OCI-M2 (cell line): ENCODE measurements around the gene TEX2.

Experiments
- DNase-seq: peaks from one replicate; lab custom pipeline; 2025; ENCODE audit not compliant: unreplicated experiment; lab: John Stamatoyannopoulos, UW

TEX2 gene

DNA sequence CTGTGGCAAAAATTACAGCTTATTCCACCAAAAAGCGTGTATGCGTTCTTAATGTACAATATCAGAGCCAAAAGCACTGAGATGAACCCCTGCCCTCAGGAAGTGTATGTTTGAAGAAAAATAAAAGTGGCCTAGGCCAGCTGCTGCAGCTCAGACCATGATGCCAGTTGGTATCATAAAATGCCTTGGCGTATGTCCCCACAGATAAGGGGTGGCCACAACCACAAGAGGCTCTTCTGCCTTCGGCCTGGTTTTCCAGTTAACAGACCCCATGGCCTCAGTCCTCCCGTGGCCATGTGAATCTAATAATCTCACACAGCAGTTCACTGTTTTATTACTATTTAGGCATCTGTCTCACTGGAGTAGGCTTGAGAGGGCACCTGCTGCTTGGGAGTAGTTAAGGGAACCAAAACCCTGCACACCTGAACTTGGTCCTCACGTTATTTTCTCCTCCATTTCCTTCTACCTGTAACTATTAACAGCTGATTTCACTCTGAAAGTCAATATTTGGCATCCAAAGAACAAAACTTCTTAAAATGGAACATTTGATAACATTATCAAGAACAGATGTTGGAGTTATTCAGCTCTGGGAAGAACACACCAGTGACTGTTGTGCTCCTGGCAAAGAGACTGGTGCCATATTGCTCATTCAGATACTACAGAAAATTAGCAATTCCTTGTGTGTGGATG is 98.3 kb downstream of the TEX2 start:
- DNase-seq = no peak

DNA sequence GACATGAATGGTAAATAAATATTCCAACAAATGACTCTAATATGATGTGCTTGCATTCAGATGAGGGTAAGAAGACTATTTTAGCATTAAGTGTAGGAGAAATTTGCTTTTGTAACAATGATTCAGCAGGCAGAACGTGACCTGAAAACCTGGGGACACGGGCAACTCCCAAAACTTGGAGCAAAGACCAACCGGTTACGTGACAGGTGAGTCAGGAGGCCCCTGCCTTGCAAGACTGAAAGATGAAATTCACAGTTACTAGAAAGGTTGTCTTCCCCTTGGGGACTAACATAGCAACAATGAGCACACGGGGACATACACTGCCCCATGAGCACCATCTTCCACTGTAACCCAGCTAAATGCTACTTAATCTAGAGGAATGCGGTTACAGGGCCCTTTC is 99.6 kb downstream of the TEX2 start:
- DNase-seq = no peak

DNA sequence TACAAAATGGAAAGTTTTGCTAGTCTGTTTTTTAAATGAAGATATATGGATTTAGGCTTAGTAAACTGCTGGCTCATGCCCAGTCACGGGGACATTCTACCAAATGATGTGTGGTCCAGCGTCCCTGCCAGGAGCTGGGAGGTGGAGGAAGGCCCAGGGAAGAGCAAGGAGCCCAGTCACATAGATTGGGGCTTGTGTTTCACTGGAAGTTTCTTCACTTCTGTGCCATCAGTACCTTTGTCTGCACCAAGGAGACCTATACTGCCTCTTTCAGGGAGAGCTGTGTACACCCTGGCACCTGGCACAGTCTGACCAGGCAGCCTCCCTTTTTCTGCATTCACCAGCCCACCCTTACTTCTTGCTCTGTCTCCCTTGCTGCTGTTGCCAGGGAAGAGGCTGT is 100.5 kb downstream of the TEX2 start:
- no peak for DNase-seq

DNA sequence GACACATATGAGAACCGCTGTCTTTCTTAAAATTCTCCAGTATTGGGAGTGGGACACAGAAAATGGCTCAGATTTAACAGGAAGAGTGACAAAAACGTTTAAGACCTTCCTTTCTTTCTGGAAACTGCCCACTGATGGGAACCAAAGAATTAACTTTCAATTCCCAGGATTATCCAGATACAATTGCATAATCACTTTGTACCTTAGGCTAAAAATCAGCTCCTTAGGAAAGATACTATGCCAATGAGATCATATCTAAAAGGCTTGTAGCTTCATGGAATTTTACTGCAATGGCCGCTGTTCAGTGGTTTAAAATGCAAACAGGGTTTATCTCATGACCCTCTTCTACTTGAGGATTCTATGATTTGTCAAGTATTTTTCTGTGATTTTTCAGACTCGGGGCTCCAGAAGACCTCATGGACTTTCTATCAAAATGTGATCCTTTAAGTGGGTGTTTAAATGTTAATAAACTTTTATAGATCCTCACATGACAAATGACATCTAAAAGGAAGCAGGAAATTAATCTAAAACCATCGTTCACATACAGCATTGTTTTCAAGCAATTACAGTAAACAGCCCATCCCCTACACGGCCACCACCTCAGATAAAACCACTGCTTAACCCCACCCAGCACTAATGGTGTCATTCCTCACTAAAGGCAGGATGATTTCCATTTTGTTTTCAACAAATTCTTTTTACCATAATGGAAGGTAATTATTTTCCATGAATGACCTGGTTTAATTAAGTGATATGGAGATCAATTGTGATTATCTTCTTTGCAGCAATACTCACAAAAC is 101.5 kb downstream of the TEX2 start:
- no peak for DNase-seq

DNA sequence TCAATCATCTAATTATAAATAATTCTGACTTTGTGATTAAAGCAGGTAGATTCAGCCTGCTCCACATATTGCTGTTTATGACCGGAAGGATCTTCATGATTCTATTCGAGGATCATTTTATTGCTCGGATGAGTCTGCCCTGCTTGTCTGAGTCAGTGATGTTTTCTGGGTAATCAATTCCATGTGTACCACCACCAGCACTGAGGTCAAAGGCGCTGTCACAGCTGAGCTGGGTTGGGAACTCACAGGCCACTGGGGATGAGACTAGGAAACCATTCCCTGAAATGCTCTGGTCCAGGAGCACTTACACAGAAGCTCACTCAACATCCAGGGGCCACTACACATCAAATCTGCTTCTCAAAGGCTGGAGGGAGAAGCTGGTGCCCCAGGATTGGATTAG is 102.7 kb downstream of the TEX2 start:
- DNase-seq = no peak

DNA sequence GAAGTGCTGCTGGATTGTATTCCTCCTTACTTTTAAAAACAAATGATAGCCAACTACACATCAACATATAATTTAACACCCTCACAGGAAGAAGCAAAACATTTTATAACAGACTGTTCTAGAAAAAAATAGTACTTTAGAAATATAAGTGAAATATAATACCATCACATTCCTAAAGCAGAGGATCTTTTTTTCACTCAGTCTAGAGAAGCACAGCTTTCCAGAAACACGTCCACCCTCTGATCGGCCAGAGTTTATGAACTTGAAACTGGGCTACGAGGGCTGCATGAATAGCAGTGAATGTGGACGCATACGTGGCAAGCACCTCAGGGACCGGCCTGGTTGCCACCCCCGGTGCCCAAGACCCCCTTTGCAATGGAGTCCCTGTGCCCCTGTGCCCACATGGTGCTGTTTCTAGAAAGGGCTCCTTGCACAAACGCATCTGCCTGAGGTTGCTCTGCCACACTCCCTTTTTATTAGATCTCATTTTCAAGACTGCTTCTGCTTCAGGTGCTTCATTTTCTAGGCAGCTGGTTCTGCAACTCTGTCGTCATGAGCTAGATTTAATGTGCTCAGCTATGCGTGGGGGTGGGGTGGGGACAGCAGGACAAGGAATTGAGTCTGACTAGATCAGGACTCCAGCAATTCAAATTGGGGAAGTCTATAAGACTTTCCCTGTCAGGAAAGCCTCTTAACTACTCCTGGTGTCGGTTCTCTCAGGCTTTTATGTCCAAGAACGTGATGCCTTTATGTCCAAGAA is 104.0 kb downstream of the TEX2 start:
- no peak for DNase-seq

DNA sequence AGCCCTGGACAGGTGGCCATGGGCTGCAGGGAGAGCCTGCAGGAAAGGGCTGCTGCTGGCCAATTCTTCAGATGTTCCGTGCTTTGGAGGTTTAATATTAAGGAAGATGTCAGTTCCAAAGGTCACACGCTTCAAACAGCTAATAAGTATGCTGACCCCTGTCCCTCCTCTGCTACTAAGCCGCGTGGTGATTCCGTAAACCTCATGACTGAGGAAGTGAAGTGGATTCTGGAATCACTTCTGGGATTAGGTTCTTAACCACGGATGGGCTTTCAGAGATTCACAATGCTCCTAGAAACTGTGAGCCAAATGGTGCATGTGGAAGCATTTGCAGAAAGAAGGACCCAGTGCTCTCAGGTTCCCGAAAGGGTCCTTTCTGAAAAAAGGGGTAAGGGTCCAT is 104.7 kb downstream of the TEX2 start:
- no peak for DNase-seq

DNA sequence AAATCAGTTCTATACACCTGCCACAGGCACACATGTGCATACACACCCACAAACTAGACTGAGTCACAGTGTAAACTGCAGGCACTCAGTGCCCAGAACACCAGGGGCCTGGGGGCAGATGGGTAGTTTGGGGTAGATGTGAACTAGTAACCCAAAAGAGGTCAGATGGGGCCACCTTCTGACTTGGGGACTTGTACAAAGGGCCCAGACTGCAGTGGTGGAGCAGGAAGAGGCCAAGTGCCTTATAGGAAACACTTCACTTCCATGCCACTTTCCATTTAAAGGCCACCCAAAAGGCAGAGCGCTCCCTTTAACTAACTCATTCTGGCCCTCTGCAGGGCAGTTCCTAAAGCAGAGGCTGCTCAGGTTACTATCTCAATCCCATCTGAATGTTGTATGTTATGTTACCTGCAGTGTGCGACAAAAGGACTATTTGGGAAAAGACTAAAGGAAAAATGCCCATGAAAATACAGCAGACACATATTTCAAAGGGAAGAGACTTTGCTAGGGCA is 105.3 kb downstream of the TEX2 start:
- no peak for DNase-seq

DNA sequence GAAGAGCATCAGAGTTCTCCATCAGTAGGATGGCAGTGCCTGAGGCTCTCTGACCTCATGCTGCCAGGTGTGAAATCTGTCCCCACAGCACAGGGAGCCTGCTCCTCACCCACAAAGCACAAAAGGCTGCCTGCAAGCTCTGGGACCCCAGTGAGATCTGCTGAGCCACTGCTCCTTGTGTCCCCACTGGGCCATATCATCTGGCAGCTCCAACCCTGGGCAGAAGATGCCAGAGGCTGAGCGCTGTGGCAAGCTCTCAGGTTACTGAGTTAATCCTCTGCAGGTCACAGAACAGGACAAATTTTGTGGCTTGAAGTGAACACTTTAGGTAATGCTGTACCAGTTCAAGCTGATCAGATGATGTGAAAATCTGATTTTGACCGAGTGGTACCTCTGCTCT is 106.4 kb downstream of the TEX2 start:
- no peak for DNase-seq

DNA sequence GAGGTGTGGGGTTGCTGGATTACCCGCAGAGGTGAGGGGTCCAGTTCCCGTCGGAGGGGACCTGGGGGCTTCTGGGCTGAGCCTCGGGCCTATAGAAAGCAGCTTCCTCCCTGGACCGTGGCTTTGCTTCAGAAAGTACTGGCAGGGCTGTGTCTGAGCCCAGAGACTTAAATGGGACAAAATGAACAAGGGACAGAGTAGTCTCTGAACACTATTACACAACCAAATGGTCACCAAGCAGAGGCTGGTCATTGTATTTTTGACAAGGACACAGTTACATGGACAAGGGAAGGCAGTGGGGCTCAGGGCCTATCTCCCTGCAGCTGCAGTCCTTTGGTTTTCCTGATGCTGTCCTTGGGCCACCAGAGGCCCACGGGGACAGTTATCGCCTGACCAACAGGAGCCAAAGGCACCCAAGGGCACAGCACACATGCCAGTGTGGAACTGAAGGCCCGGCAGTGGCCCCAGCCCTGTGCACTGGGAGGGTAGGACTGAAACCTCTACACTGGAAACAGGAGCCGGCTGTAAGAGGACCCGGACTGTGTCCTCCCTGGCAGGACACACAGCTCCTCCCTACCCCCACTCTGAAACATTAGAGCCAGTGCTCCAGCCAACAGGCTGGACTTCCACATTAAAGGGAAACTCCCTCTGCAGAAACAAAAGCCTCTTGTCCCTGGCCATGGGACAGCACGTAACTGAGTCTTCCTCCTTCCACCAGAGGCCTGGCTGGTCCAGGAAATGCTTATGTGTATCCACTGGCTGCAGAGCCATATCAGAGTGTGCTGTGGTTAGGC is 107.1 kb downstream of the TEX2 start:
- DNase-seq = no peak

DNA sequence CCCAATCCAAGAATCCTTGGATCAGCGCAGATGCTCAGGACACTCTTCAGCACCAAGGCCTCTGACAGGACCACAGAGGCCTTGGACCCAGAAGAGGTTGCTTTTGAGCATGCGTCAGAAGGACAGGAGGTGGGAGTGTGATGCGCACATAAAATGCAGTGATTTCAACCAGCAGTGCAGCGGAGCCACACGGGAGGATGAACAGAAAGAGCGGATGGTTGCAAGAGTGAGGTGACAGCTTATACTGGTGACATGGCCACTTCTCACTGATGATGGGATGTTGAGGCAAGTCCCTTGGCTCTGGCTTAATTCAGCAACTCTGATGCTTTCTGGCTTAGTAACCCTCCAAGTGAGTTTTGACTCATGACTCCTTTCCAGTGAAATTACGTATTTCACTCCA is 107.9 kb downstream of the TEX2 start:
- no peak for DNase-seq

DNA sequence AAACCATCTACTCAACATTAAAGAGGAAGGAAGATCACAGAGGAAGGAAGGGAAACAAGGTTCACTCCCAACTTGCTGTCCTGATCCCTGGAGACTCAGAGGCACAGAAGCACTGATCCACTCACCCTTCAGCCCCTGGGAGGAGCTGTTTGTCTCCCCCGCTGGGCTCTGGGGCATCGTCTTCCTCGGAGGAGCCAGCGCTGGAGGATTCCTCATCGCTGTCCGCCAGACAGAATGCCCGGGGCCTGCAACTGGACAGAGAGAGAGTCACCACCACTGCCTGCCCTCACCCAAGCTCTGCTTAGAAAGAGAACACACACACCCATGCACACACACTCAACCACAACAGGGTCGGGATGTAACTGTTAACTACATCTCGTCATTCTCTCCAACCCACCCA is 108.3 kb downstream of the TEX2 start:
- DNase-seq = no peak

DNA sequence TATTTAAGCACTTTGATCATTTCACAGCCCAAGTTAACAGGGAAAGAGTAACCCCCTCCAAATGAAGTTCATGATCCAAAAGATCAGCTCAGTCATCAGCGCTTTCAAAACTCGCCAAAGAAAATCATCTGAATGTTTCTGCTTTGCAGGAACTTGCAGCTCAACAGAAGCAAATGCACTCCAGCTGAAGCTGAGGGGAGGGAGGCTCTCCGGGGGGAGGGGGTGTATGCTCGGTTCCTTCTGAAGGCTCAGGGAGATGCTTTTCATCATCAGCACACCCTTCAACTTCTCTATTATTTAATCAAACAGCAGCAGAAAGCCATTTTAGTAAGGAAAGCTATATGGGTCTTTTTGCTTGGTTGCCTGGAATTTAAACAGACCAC is 108.8 kb downstream of the TEX2 start:
- DNase-seq = no peak

DNA sequence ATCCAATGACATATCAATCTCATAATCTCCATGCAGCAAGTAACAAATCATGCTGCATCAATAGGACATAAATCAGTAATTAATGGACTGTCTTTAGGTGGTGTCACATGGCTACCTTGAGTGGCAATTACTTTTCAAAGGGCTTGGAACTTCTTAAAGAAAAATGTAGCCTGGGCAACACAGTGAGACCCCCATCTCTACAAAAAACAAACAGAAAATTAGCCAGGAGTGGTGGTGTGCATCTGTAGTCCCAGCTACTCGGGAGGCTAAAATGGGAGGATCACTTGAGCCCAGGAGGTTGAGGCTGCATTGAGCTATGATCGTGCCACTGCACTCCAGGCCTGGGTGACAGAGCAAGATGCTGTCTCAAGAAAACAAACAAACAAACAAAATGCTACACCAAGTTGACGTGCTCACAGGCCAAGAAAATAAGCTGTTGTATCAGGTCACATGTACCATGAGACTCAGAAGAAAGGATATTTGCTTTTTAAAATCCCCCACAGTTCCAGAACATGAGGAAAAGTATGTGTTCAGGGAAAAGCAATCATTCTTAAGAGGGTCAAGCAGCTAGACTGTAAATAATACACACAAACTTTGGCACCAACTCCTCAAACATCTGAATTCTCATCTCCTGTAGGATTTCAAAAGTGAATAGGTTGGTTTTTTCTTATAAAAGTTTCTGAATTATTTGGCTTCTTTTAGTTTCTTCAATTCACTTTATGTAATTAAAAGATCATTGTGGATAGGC is 109.3 kb downstream of the TEX2 start:
- DNase-seq = no peak

DNA sequence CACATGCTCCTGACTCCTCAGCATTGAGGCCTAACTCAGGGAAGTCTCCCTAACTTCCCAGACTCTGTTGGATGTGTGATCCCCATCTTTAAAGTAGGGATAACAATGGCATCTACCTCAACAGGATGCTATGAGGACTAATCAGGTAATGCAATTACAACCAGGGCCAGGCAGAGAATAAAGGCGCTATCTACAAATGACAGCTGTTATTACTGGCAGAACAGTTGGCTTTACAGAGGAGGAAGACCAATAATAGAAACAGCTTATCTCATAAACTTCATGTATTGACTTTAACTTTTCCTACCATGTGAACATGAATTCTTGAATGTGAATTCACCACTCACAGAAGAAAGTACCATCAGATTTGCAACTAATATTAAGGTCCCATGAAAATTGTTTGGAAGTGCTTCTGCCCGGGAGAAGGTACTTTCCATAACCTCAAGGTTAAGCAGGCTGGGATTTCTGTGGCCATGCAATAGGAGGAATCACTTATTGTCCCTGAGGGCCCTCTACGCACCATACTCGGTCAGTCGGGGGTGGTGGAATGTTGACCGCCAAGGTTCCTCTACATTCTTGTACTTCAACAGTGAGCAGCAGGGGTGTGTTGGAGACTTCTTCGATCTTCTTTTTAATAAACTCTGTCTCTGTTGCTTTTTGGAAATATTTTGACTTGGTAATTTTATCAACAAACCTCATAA is 110.5 kb downstream of the TEX2 start:
- no peak for DNase-seq

DNA sequence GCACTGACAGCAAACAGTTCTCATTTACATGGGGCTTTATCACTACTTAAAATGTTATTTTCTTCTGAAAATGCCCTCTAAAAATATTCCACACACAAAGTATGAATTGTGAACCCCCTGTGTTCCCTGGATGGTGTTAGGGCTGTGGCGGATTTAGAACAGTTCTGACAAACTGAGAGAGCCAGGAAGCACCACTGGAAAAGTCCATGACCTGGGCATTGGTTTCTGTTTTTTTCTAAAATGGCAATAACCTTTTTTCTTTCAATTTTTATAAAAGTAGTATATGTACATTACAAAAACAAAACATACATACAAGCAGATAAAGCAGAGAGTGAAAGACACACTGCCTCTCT is 112.1 kb downstream of the TEX2 start:
- DNase-seq = no peak

DNA sequence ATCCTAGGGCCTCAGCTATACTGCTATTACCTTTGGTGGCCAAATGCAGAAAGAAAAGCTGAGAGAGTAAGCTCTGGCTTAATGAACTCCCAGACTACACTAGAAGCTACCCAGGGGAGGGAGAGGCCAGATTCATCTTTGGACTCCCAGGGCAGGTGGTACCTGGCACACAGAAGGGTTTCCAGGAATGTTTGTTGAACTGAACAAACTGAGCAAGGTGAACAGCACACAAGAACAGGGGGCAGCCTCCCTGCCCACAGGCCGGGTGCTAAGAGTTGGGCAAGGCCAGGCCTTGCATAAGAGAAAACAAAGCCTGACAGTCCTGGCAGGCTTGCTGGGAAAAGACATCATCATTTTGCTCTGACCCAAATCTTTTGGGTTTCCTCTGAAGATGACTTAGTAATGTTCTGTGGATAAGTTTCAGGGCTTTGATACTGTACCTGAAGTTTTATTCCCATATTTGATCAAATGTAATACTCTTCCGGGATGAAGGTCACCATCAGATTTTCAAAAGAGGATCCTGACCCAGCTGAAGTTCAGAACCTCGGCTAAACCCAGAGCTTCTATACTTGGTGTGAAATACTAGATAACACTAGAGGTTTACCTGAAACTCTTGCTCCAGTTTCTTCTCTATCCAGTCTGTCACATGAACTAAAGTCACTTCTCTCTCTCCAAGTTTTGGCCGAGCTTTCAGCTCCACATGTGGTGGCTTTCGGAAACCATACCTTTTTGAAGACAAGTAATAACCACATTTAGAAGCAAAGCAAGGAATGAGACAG is 112.6 kb downstream of the TEX2 start:
- DNase-seq = no peak

DNA sequence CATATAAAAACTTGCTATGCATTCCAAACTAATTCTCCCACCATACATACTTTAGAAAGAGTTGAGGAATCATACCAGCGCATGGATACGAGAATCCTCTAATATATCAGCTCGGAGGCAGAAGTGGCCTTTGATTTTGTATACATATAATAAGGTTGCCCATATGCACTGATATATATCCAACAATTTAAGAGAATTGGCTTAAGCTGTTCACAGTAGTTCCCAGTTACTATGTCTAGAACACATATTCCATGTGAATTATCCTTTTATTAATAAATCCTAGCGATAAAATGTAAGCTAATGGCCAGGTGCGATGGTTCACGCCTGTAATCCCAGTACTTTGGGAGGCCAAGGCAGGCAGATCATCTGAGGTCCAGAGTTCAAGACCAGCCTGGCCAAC is 113.9 kb downstream of the TEX2 start:
- no peak for DNase-seq

DNA sequence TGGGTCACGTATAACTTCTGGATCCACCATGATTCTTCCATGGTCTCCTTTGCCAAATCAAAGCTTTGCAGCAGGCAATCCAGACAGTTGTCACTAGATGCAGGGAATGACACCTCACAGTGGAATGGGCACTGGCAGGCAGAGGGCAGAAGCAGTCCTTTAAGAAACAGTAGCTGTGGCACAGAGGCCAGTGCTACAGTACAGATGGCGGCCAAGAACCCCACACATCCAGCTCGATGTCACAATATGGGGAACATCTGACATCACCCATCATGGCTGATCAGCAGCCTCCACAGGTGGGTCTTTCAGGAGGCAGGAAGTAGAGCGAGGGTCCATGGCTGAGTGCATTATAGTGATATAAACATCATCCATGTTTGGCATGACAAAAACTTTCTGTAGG is 114.4 kb downstream of the TEX2 start:
- DNase-seq = no peak
